DMS 273 (cell line): ENCODE results near the gene BCR.

Experiments
- DNase-seq: peaks from one replicate; lab custom pipeline; 2025; ENCODE audit not compliant: unreplicated experiment; lab: John Stamatoyannopoulos, UW

Gene BCR

GRCh38 chr22:23227380-23227779 lies 47.1 kb downstream of the BCR start:
- no peak for DNase-seq

- DNase-seq = no peak
These were observed 48.2 kb downstream of the BCR start for GRCh38 chr22:23228503-23228902.

- DNase-seq = no peak
These were observed 49.3 kb downstream of the BCR start for GRCh38 chr22:23229646-23230045.

- DNase-seq = no peak
These were observed 50.2 kb downstream of the BCR start for GRCh38 chr22:23230348-23231068.

- DNase-seq = no peak
These were observed 51.3 kb downstream of the BCR start for GRCh38 chr22:23231471-23232093.

GRCh38 chr22:23232094-23232905 lies 52.0 kb downstream of the BCR start:
- no peak for DNase-seq

- no peak for DNase-seq
These were observed 52.8 kb downstream of the BCR start for GRCh38 chr22:23233084-23233531.

- no peak for DNase-seq
These were observed 53.6 kb downstream of the BCR start for GRCh38 chr22:23233752-23234408.

GRCh38 chr22:23234409-23235161 lies 54.3 kb downstream of the BCR start:
- DNase-seq = no peak

- no peak for DNase-seq
These were observed 55.1 kb downstream of the BCR start for GRCh38 chr22:23235425-23235824.

GRCh38 chr22:23236026-23236425 lies 55.7 kb downstream of the BCR start:
- no peak for DNase-seq

GRCh38 chr22:23236440-23237184 lies 56.3 kb downstream of the BCR start:
- DNase-seq = peak; percentile 64

GRCh38 chr22:23237201-23237798 lies 57.0 kb downstream of the BCR start:
- DNase-seq = peak; percentile 96

GRCh38 chr22:23237841-23238240 lies 57.5 kb downstream of the BCR start:
- DNase-seq = no peak

GRCh38 chr22:23238707-23239106 lies 58.4 kb downstream of the BCR start:
- no peak for DNase-seq

GRCh38 chr22:23239429-23239828 lies 59.1 kb downstream of the BCR start:
- DNase-seq = no peak

GRCh38 chr22:23240639-23241389 lies 60.5 kb downstream of the BCR start:
- DNase-seq = peak; percentile 13

GRCh38 chr22:23241562-23242472 lies 61.5 kb downstream of the BCR start:
- no peak for DNase-seq
